GM18505 (cell line): ENCODE measurements around the gene CITED4.

Experiments used
- ATAC-seq: cut with Tn5 transposase; IDR thresholded peaks from one replicate; pipeline ENCODE4 v1.9.1; 2021; ENCODE audit not compliant: unreplicated experiment
- POLR2A ChIP-seq: IDR thresholded peaks from 4 replicates; pipeline ENCODE4 v1.6.1; 2011; ENCODE audit warnings: borderline replicate concordance; ENCODE audit not compliant: insufficient read depth, insufficient read length; ENCODE audit errors: extremely low read depth

CITED4 gene

GRCh38 chr1:40840526-40841323 lies 21.4 kb downstream of the CITED4 start:
- TF ChIP-seq POLR2A: no peak
- ATAC-seq: no peak

DNA sequence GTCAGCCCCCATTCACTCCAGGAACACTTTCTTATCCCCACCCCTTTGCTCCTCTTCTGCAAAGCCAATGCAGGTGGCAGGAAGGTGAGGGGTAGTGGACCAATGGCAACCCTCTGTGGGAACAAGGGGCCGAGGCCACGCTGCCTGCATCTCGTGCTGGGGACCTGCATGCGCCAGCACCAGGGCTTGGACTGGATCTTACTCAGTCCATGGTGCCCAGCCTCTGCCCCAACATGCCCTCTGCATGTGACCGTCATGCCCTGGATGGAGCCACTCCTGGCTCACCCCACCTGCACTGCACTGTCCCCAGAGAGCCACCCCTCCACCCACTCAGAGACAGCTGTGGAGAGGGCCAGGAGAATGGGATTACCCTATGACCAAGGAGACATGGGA lies 22.2 kb downstream of the CITED4 start:
- no peak for TF ChIP-seq POLR2A
- ATAC-seq: no peak

GRCh38 chr1:40838980-40839942 lies 22.9 kb downstream of the CITED4 start:
- TF ChIP-seq POLR2A: no peak
- no peak for ATAC-seq

DNA sequence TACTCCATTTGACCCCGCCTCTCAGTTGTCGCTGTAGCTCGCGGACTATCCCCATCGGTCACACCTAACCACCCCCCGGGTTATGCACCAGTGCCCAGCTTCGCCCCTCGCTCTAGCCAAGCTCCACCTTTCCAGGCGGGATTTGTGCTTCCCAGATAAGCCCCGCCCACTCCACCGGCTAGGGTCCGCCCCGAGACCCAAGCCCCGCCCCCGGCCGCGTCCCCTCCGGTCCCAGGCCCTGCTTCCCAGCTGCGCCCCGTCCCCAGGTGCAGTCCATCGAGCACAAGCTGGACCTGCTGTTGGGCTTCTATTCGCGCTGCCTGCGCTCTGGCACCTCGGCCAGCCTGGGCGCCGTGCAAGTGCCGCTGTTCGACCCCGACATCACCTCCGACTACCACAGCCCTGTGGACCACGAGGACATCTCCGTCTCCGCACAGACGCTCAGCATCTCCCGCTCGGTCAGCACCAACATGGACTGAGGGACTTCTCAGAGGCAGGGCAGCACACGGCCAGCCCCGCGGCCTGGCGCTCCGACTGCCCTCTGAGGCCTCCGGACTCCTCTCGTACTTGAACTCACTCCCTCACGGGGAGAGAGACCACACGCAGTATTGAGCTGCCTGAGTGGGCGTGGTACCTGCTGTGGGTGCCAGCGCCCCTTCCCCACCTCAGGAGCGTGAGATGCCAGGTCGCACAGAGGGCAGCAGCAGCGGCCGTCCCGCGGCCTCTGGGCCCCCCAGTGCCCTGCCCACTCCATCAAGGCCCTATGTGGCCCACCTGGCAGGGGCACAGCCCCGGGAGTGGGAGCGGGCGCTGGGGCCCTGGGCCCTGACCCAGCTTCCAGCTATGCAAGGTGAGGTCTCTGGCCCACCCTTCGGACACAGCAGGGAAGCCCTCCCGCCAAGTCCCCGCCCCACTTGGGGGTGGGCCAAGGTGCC lies 23.9 kb downstream of the CITED4 start:
- ATAC-seq: no peak
- no peak for TF ChIP-seq POLR2A

- ATAC-seq: no peak
- no peak for TF ChIP-seq POLR2A
Observed at GRCh38 chr1:40837601-40838000, 24.6 kb downstream of the CITED4 start.

DNA sequence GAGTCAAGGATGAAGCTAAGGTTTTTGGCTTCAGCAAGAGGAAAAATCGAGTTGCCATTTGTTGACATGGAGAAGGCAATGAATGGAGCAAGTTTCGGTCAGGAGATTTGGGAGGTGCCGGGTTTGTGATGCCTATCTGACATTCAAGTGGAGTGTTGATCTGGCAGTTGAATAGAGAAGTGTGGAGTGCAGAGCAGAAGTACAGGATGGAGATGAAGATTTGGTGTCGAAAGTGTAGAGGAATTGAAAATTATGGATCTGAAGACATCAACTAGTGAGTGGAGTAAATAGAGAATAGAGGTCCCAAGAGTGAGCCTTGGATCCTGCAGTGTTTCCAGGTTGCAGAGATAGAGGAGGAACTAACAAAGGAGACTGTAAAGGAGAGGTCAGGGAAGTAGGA lies 25.9 kb downstream of the CITED4 start:
- ATAC-seq: no peak
- TF ChIP-seq POLR2A: no peak

DNA sequence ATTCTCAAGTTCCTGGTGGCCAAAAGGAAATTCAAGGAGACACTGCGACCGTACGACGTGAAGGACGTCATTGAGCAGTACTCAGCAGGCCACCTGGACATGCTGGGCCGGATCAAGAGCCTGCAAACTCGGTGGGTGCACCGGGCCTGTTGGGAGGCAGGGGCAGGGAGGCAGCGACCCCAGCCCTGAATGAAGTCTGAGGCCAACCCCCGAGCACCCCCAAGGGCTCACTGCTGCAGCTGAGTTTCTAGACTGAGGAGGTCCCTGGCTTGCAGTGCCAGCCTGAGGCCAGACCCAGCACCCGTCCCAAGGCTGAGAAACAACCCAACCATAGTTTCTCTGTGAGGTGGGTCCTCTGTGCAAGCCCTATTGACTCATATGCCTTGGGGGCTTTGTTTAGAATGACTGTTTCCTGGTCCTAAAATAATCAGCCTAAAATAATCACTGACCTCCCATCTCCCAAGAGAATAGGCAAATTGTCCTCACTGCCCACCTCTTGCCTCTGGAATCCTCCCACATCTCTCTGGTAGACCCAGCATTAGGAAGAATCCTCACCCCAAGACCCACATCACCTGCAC lies 27.1 kb downstream of the CITED4 start:
- no peak for ATAC-seq
- no peak for TF ChIP-seq POLR2A

DNA sequence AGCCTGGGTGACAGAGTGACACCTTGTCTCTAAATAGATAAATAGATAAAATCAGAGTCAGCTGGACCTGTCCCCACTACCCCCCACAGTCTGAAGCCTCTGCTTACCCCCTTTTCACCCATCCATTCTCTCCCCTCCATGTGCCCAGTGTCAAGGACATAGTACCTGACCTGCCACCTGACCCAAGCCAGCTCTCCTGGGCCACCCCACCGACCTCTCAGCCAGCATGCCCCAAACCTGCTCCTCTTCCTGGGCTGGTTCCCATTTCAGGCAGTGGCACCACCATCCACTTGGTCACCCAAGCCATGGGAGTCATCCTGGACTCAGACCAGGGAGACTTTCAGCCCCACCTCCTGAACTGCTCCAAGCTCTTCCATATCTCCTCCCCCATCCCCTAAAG lies 28.2 kb downstream of the CITED4 start:
- TF ChIP-seq POLR2A: no peak
- no peak for ATAC-seq

DNA sequence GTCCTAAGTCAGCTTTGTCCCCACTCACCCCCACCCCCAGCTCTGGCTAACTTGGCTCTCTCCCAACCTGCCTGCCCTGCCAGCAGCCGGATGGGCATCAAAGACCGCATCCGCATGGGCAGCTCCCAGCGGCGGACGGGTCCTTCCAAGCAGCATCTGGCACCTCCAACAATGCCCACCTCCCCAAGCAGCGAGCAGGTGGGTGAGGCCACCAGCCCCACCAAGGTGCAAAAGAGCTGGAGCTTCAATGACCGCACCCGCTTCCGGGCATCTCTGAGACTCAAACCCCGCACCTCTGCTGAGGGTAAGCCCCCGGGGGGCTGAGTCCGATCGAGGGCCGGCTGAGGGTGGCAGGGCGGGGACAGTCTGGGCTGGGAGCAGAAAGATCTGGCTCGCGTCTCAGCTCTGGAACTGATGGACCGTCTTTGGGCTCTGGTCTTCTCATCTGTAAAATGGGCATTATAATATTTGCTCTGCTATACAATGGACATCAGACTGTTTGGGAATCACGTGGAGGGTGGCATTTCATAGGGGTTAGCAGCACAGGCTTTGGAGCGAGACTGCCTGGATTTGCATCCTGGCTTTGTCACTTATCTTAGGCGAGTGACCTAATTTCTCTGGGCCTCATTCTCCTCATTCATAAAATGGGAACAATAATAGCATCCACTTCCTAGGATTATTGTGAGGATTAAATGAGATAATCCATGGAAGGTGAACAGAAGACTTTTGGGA lies 31.0 kb downstream of the CITED4 start:
- TF ChIP-seq POLR2A: no peak
- no peak for ATAC-seq

DNA sequence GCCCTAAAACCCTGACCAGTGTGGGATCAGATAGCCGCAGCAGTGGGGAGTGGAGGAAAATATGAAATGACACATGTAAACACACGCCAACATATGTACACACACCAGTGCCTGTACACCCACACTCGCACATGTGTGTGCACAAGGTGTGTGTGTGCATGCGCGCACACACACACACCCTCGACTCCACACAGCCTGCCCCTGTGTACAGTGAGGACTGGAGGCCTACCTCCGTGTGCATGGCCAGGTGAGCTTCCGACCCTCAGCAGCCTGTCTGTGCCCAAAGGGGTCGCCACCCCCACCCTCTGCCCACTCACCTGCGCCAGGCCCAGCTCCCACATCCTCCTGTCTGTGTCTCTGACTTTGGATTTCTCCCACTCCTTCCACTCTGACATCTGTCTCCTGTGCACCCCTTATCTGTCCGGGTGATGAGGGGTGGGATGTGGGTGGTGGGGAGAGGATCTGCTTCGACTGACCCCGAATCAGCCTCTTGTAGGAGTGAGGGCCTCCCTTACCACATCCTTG lies 31.7 kb downstream of the CITED4 start:
- no peak for ATAC-seq
- no peak for TF ChIP-seq POLR2A

DNA sequence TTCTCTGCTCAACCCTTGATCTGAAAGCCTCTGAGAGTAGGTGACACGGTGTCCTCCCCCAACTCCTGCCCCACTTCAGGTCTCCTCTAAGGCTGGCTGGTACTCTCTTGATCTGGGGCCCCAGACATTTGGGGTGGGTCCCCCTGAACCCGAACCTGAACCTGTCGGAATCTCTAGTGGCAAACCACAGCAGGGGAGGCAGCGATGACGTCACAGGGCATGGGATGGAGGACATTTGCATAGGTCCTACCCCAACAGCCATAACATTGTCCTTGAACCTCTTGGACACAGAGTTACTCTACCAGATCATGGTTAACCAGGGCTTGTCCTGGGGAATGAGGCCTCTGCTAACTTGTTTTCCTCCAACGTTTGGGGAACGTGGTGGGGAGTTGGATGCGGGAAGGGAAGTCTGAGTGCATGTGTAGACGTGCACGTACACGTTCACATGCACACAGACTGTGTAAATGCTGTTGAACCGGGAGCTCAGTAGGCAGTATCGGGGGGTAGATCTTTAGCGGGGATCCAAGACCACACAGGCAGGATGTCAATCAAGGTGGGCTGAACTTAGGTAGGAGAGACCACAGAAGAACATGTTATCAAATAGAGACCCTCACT lies 32.4 kb downstream of the CITED4 start:
- no peak for ATAC-seq

More for the DNA sequence above, 32.4 kb downstream of the CITED4 start:
- TF ChIP-seq POLR2A: no peak
